Fibroblast of lung (primary cell): ENCODE data around the gene BID. TPM values are rescaled to one million over a fixed set of nuclear protein-coding genes. Genes with fewer than 3 reads are reported as not detected.
A peak's percentile ranks its signal among the peaks of the same experiment; 100 is the strongest.

Source experiments
- DNase-seq, 2 donors: peaks; one replicate each; pipeline versions ENCODE4 v3.0.0 to v3.0.0-alpha.2; 2010; ENCODE audit warnings: low read depth in 2 of 2
- H2AFZ ChIP-seq: 2 replicates; pipeline ENCODE4 v1.5.1; 2012; ENCODE audit warnings: low read length, control low read depth, inconsistent platforms
- H3K27ac ChIP-seq: 2 replicates; pipeline ENCODE4 v1.5.1; 2011; ENCODE audit warnings: low read length, control low read depth; ENCODE audit not compliant: insufficient read depth
- H3K27me3 ChIP-seq: 2 replicates; pipeline ENCODE4 v1.5.1; 2011; ENCODE audit warnings: mild to moderate bottlenecking, low read length; ENCODE audit not compliant: control insufficient read depth, insufficient read depth
- H3K36me3 ChIP-seq: 2 replicates; pipeline ENCODE4 v1.5.1; 2011; ENCODE audit warnings: low read length; ENCODE audit not compliant: control insufficient read depth, insufficient read depth
- H3K4me1 ChIP-seq: 2 replicates; pipeline ENCODE4 v1.5.1; 2011; ENCODE audit warnings: low read length; ENCODE audit not compliant: control insufficient read depth, insufficient read depth; ENCODE audit errors: extremely low read depth
- H3K4me2 ChIP-seq: 2 replicates; pipeline ENCODE4 v1.5.1; 2011; ENCODE audit warnings: low read length, control low read depth; ENCODE audit not compliant: insufficient read depth; ENCODE audit errors: extremely low read depth
- H3K4me3 ChIP-seq, 4 experiments: fragments of 200-600 bp in 1 of 4; sonication (generic) in 1 of 4; replicated peaks in 1 of 4; 2 replicates each; pipeline ENCODE4 v1.5.1; 2011 to 2016; ENCODE audit warnings: low read length in 4 of 4, low read depth in 3 of 4, mild to moderate bottlenecking in 3 of 4, control low read depth in 2 of 4, inconsistent platforms in 1 of 4, mixed read lengths in 1 of 4; ENCODE audit not compliant: insufficient read depth in 1 of 4; ENCODE audit errors: control extremely low read depth in 1 of 4
- H3K79me2 ChIP-seq: 2 replicates; pipeline ENCODE4 v1.5.1; 2012; ENCODE audit warnings: mild to moderate bottlenecking, low read length, inconsistent platforms; ENCODE audit not compliant: control insufficient read depth, insufficient read depth
- H3K9ac ChIP-seq: 2 replicates; pipeline ENCODE4 v1.5.1; 2011; ENCODE audit warnings: mild to moderate bottlenecking, low read length, control low read depth; ENCODE audit not compliant: insufficient read depth
- H3K9me3 ChIP-seq: 2 replicates; pipeline ENCODE4 v1.5.1; 2012; ENCODE audit warnings: low read depth, low read length; ENCODE audit not compliant: control insufficient read depth, insufficient read depth
- H4K20me1 ChIP-seq: 2 replicates; pipeline ENCODE4 v1.5.1; 2011; ENCODE audit warnings: low read length; ENCODE audit not compliant: control insufficient read depth, insufficient read depth; ENCODE audit errors: extremely low read depth
- EZH2 ChIP-seq: IDR thresholded peaks from 2 replicates; pipeline ENCODE4 v1.5.1; 2012; ENCODE audit warnings: low read length, control low read depth, mild to moderate bottlenecking; ENCODE audit errors: missing control alignments
- polyA plus RNA-seq, 2 donors: library from polyadenylated mRNA; depleted of rRNA in 1 of 2; stranded (reverse) in 1 of 2; unstranded in 1 of 2; fragments of >200 nt; gene quantifications; 2 replicates each; pipeline ENCODE4 v1.2.1, GENCODE V29; 2011 to 2012; ENCODE audit warnings: missing spikeins in 1 of 2
- total RNA-seq: library from RNA; depleted of rRNA; stranded (reverse); fragments of >200 nt; gene quantifications from 2 replicates; pipeline ENCODE4 v1.2.1, GENCODE V29; 2014
- TF ChIP-seq, protein P1 (sequence below), 2 donors: IDR thresholded peaks in 1 of 2; conservative IDR thresholded peaks in 1 of 2; 1 replicate in 1 of 2; 2 replicates in 1 of 2; pipeline ENCODE4 v1.5.1; 2011 to 2012; ENCODE audit warnings: low read length in 2 of 2, control low read depth in 1 of 2, inconsistent platforms in 1 of 2, low read depth in 1 of 2, mild to moderate bottlenecking in 1 of 2

BID gene
- total and polyA plus RNA-seq, 2 donors (not counting 1 experiment from before 2014, with no cell fraction given), result 13.4 to 23.4 TPM

DNA sequence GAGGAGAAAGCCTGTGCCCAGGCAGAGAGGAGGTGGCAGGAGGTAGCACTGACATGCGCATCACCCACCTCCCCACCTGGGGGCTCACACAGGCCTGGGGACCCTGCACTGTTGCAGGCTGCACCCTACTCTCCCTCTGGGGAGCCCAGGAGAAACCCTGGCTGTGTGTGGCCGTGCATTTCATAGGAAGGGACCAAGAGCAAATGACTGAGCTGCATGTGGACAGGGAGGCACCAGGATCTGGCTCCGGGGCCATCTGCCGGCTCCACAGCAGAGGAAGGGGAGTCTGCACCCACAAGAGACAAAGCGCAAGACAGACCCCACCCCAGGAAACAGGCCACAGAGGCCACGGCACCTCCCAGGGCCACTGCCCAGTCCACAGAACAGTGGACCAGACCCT, 22.7 kb downstream of the BID start:
- H3K36me3 ChIP-seq, result no peaks in the 10 kb centered on the region
- H3K9ac ChIP-seq, result no peak overlapping the region
- H3K4me1 ChIP-seq, result no peaks in the 10 kb centered on the region
- no peak overlapping the region for H3K4me3 ChIP-seq
- H3K79me2 ChIP-seq, result no peaks in the 10 kb centered on the region
- no peaks in the 10 kb centered on the region for H3K27me3 ChIP-seq
- no peak overlapping the region for H2AFZ ChIP-seq
- H3K9me3 ChIP-seq, result no peaks in the 10 kb centered on the region
- no peaks in the 10 kb centered on the region for H4K20me1 ChIP-seq
- no peak for TF ChIP-seq EZH2
- TF ChIP-seq, protein P1, sequence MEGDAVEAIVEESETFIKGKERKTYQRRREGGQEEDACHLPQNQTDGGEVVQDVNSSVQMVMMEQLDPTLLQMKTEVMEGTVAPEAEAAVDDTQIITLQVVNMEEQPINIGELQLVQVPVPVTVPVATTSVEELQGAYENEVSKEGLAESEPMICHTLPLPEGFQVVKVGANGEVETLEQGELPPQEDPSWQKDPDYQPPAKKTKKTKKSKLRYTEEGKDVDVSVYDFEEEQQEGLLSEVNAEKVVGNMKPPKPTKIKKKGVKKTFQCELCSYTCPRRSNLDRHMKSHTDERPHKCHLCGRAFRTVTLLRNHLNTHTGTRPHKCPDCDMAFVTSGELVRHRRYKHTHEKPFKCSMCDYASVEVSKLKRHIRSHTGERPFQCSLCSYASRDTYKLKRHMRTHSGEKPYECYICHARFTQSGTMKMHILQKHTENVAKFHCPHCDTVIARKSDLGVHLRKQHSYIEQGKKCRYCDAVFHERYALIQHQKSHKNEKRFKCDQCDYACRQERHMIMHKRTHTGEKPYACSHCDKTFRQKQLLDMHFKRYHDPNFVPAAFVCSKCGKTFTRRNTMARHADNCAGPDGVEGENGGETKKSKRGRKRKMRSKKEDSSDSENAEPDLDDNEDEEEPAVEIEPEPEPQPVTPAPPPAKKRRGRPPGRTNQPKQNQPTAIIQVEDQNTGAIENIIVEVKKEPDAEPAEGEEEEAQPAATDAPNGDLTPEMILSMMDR (conservative IDR thresholded peaks at IDR 0.05 in 1 of 2, IDR thresholded peaks at IDR 0.05 in 1 of 2; ENCODE audit: low read depth in 1 of 2, low read length in 2 of 2), result no peak
- no peak for DNase-seq
- H3K27ac ChIP-seq, result no peak overlapping the region
- no peak overlapping the region for H3K4me2 ChIP-seq

- Histone ChIP-seq H3K27ac (no peak overlapping the region), H3K4me2 (no peak overlapping the region)
- no peak for TF ChIP-seq EZH2
- TF ChIP-seq, protein P1 (conservative IDR thresholded peaks at IDR 0.05 in 1 of 2, IDR thresholded peaks at IDR 0.05 in 1 of 2; ENCODE audit: low read depth in 1 of 2, low read length in 2 of 2), result no peak
These were observed 24.5 kb downstream of the BID start for GRCh38 chr22:17749605-17750395.

DNA sequence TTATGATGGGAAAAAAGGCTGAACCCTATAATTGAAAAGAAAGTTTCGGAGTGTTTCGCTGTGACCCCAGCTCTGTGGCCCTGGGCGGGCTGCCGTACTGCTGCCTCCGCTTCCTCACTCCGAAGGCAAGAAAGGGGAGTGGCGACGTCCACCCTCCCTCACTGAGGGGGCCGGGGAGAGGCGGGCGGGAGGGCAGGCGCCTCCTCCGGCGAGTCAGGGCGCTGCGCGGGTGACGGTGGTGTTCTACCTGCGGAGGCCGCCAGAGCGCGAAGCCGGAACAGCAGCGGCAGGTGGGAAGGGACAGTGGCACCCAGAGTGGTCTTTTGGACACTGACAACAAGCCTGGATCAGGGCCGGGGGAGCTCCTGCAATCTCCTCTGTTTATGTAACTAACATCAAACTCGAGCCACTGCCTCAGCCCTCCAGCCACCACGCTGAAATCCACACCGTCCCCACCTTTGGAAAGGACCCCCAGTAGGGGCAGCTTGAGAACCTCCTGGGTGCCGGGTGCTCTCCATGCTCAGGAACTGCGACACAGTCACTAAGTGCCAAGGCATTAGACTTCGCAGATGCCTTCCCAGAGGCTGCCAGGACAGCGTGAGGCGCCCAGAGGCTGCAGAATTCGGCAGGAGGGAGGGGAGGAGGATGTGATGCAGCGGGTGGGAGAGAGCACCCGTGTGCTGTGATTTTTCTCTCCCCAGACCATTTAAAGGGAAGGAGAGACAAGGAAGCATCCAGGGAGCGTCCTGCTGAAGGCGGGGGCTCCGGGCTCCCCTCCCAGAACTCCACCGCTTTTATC, 25.5 kb downstream of the BID start:
- H3K27me3 ChIP-seq, result no peaks in the 10 kb centered on the region
- TF ChIP-seq, protein P1 (conservative IDR thresholded peaks at IDR 0.05 in 1 of 2, IDR thresholded peaks at IDR 0.05 in 1 of 2; ENCODE audit: low read depth in 1 of 2, low read length in 2 of 2), result peak in 1 of 2 donors; percentile 32
- no peak for TF ChIP-seq EZH2
- H4K20me1 ChIP-seq, result no peaks in the 10 kb centered on the region
- no peak overlapping the region for H3K4me2 ChIP-seq
- no peaks in the 10 kb centered on the region for H3K79me2 ChIP-seq
- no peaks in the 10 kb centered on the region for H3K4me1 ChIP-seq
- no peak for DNase-seq
- no peak overlapping the region for H2AFZ ChIP-seq
- no peak overlapping the region for H3K9ac ChIP-seq
- no peak overlapping the region for H3K4me3 ChIP-seq
- H3K27ac ChIP-seq, result no peak overlapping the region
- H3K36me3 ChIP-seq, result no peaks in the 10 kb centered on the region
- H3K9me3 ChIP-seq, result no peaks in the 10 kb centered on the region

More at GRCh38 chr22:17749605-17750395, 24.5 kb downstream of the BID start:
- no peaks in the 10 kb centered on the region for H3K27me3 ChIP-seq
- no peaks in the 10 kb centered on the region for H3K9me3 ChIP-seq
- no peak for DNase-seq
- H2AFZ ChIP-seq, result no peak overlapping the region
- no peak overlapping the region for H3K4me3 ChIP-seq
- H3K79me2 ChIP-seq, result no peaks in the 10 kb centered on the region
- no peaks in the 10 kb centered on the region for H4K20me1 ChIP-seq
- no peak overlapping the region for H3K9ac ChIP-seq
- H3K4me1 ChIP-seq, result no peaks in the 10 kb centered on the region
- H3K36me3 ChIP-seq, result no peaks in the 10 kb centered on the region
